WI38 (cell line): ENCODE measurements around the gene RNU6-1.

Experiments used
- H3K4me3 ChIP-seq: 2 replicates; pipeline ENCODE4 v1.5.1; 2011; ENCODE audit warnings: low read depth, mild to moderate bottlenecking, control low read depth, low read length
- CTCF ChIP-seq: IDR thresholded peaks from 2 replicates; pipeline ENCODE4 v1.5.1; 2012; ENCODE audit warnings: low read depth, mild to moderate bottlenecking, control low read depth, low read length

The RNU6-1 gene

GRCh38 chr15:67794832-67795574 is 44.8 kb downstream of the RNU6-1 start:
- TF ChIP-seq CTCF, result no peak

DNA sequence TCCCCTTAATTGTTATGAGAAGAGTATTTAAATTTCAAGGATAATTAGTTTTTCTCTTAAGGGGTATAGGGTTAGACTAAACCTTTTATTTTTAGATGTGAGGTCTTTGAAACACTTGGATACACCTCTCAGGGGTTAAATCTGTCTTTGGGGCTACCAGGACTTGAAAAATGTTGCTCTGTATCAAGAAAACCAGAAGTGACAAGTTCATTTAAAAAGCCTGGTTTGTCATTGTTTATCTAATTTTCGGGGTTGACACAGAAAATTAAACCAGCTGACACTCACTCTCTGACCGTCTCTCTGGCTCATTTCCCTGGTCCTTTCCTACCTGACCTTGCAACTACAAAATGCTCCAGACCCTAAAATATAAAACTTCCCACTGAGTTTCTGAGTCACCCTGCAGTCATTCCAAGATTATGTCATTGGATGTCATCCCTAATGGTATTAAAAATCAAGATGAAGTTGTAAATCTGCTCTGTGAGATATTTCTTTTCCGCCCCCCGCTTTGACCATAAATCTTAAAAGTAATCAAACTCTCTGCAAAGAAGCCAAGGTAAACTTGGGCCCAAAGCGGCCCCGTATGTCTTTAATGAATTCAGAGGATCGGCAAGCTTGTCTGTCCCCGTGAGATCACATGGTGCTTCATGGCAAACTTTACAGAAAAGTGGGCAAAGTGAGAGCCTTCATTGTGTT is 47.4 kb downstream of the RNU6-1 start:
- H3K4me3 ChIP-seq, result no peak overlapping the region
- no peak for TF ChIP-seq CTCF

More at GRCh38 chr15:67794832-67795574, 44.8 kb downstream of the RNU6-1 start:
- no peak overlapping the region for H3K4me3 ChIP-seq

DNA sequence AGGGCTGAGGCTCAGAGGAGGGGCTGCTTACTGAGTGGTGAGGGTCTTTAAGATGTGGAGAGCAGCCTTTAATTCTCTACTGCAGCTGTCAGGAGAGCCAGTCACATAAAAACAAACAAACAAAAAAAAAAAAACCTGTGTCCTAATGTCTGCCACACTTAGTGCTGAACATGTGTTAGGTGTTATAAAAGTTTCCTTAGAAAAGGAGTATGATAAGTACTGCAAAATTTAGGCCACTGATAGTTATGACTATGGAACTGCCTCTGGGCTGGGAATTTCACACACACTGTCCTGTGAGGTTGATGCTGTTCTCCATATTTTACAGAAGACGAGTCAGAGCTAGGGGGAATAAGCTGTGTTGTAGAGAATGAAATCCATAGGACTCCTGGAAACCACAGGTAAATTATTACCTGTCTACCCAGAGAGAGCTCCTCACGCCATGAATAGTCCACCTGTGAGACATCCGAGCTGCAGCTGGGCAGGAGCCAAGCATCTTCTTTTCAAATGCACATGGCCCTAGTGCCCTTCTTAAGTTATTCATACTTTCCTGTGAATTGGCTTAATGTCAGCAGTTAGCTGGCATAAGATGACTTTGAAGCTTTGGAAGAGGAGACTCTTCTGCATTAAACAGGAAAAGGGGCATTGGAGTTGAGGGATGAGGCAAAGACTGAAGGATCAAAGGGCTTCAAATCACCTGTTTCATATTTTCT is 49.1 kb downstream of the RNU6-1 start:
- no peak for TF ChIP-seq CTCF
- no peak overlapping the region for H3K4me3 ChIP-seq
